PC-9 (cell line): ENCODE results near the gene SCGB1D2. TPM values are rescaled to one million over a fixed set of nuclear protein-coding genes. Genes with fewer than 3 reads are reported as not detected.
A peak's percentile ranks its signal among the peaks of the same experiment; 100 is the strongest.

Source experiments
- BruUV-seq: library from RNA; stranded (reverse); fragments of 400-500 nt; replicated peaks from 2 replicates; lab custom pipeline; 2021; lab: Mats Ljungman, UMichigan
- CTCF ChIA-PET: fragments of 300-600 bp; sonication (Branson Sonifier 250); formaldehyde crosslinking; loops from one replicate; lab custom pipeline; 2022; ENCODE audit warnings: antibody characterized with exemption; lab: Charles Lee
- POLR2A ChIA-PET: fragments of 300-600 bp; sonication (Branson Sonifier 250); formaldehyde crosslinking; loops from one replicate; lab custom pipeline; 2022; ENCODE audit warnings: antibody characterized with exemption; ENCODE audit not compliant: unreplicated experiment; lab: Charles Lee
- DNase-seq, 2 experiments: peaks; one replicate each; pipeline versions ENCODE4 v3.0.0 to v3.0.0-alpha.2; 2015 to 2022; ENCODE audit warnings: mixed read lengths in 1 of 2
- H2AFZ ChIP-seq: fragments of 200-600 bp; sonication (generic); 2 replicates; pipeline ENCODE4 v1.8.1; 2017; ENCODE audit warnings: antibody characterized with exemption
- H3F3A ChIP-seq: fragments of 200-600 bp; sonication (generic); 2 replicates; pipeline ENCODE4 v1.8.1; 2017; ENCODE audit warnings: antibody characterized with exemption, mild to moderate bottlenecking, low read depth; ENCODE audit not compliant: insufficient read depth
- H3K27ac ChIP-seq: fragments of 200-600 bp; sonication (generic); 2 replicates; pipeline ENCODE4 v1.6.1; 2016; ENCODE audit warnings: mixed run types
- H3K27me3 ChIP-seq: fragments of 200-600 bp; sonication (generic); 2 replicates; pipeline ENCODE4 v1.6.1; 2016; ENCODE audit warnings: low read depth, mixed run types; ENCODE audit not compliant: insufficient read depth
- H3K36me3 ChIP-seq: fragments of 200-600 bp; sonication (generic); 2 replicates; pipeline ENCODE4 v1.6.1; 2016; ENCODE audit warnings: low read depth, mixed run types
- H3K4me1 ChIP-seq: fragments of 200-600 bp; sonication (generic); replicated peaks from 2 replicates; pipeline ENCODE4 v1.6.1; 2016; ENCODE audit warnings: mixed run types; ENCODE audit not compliant: insufficient read depth
- H3K4me2 ChIP-seq: fragments of 200-600 bp; sonication (generic); 2 replicates; pipeline ENCODE4 v1.6.1; 2017; ENCODE audit warnings: mixed run types
- H3K4me3 ChIP-seq: fragments of 200-600 bp; sonication (generic); 2 replicates; pipeline ENCODE4 v1.6.1; 2016; ENCODE audit warnings: mixed run types
- H3K79me2 ChIP-seq: fragments of 200-600 bp; sonication (generic); 2 replicates; pipeline ENCODE4 v1.6.1; 2017; ENCODE audit warnings: low read depth, mixed run types
- H3K9me2 ChIP-seq: fragments of 200-600 bp; sonication (generic); 2 replicates; pipeline ENCODE4 v1.8.1; 2017; ENCODE audit warnings: mild to moderate bottlenecking; ENCODE audit not compliant: insufficient read depth
- H3K9me3 ChIP-seq: fragments of 200-600 bp; sonication (generic); 2 replicates; pipeline ENCODE4 v1.8.1; 2016; ENCODE audit warnings: low read depth; ENCODE audit not compliant: insufficient read depth
- H4K20me1 ChIP-seq: fragments of 200-600 bp; sonication (generic); 2 replicates; pipeline ENCODE4 v1.8.1; 2017; ENCODE audit not compliant: insufficient read depth
- EZH2 ChIP-seq: fragments of 200-600 bp; sonication (generic); IDR thresholded peaks from 2 replicates; pipeline ENCODE4 v1.8.0; 2017; ENCODE audit warnings: antibody characterized with exemption, low read depth
- intact Hi-C: fragments of 100-400 bp; cut with micrococcal nuclease; formaldehyde crosslinking; loops from one replicate; pipeline ENCODE4 v1.10.0; 2022; ENCODE audit not compliant: unreplicated experiment
- total RNA-seq: library from RNA; stranded (reverse); gene quantifications from 2 replicates; pipeline ENCODE4 v1.2.3, GENCODE V29; 2021
- TF ChIP-seq, protein P1 (sequence below): fragments of 200-600 bp; sonication (generic); conservative IDR thresholded peaks from 2 replicates; pipeline ENCODE4 v1.6.1; 2017; ENCODE audit warnings: mixed run types, antibody characterized with exemption, mild to moderate bottlenecking, moderate library complexity

The SCGB1D2 gene
- total RNA-seq, 1 experiment from 2014 or later, result not detected

GRCh38 chr11:62233730-62234129 lies 8.3 kb upstream of the SCGB1D2 start:
- no peaks in the 10 kb centered on the region for H3F3A ChIP-seq
- ChIA-PET CTCF (interaction anchor here (0.6 kb wide), 1 partner anchor 108 kb away, joined by 11 read pairs; no protein-coding TSS in a partner anchor), POLR2A (no interaction called here)
- DNase-seq, result no peak
- no peaks in the 10 kb centered on the region for H3K9me2 ChIP-seq
- no peak overlapping the region for H3K4me3 ChIP-seq
- H4K20me1 ChIP-seq, result no peaks in the 10 kb centered on the region
- no peak overlapping the region for H3K27ac ChIP-seq
- no peak for TF ChIP-seq EZH2
- TF ChIP-seq, protein P1, sequence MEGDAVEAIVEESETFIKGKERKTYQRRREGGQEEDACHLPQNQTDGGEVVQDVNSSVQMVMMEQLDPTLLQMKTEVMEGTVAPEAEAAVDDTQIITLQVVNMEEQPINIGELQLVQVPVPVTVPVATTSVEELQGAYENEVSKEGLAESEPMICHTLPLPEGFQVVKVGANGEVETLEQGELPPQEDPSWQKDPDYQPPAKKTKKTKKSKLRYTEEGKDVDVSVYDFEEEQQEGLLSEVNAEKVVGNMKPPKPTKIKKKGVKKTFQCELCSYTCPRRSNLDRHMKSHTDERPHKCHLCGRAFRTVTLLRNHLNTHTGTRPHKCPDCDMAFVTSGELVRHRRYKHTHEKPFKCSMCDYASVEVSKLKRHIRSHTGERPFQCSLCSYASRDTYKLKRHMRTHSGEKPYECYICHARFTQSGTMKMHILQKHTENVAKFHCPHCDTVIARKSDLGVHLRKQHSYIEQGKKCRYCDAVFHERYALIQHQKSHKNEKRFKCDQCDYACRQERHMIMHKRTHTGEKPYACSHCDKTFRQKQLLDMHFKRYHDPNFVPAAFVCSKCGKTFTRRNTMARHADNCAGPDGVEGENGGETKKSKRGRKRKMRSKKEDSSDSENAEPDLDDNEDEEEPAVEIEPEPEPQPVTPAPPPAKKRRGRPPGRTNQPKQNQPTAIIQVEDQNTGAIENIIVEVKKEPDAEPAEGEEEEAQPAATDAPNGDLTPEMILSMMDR, result peak; percentile 29; the same call in 1 of the 2 replicates
- no peak overlapping the region for H3K4me2 ChIP-seq
- BruUV-seq, result no TSS peak
- H3K36me3 ChIP-seq, result no peaks in the 10 kb centered on the region
- H2AFZ ChIP-seq, result no peak overlapping the region
- no peaks in the 10 kb centered on the region for H3K79me2 ChIP-seq
- intact Hi-C loops, result no loop called here
- no peaks in the 10 kb centered on the region for H3K9me3 ChIP-seq
- H3K27me3 ChIP-seq, result peaks cover 74% of the 10 kb centered on the region
- H3K4me1 ChIP-seq, result no peaks in the 10 kb centered on the region

- Histone ChIP-seq H3K9me3 (no peaks in the 10 kb centered on the region), H3K4me1 (no peaks in the 10 kb centered on the region), H3K4me3 (no peak overlapping the region), H3K27ac (no peak overlapping the region), H3K36me3 (no peaks in the 10 kb centered on the region), H3K4me2 (no peak overlapping the region), H4K20me1 (no peaks in the 10 kb centered on the region), H2AFZ (no peak overlapping the region), H3F3A (no peaks in the 10 kb centered on the region), H3K9me2 (no peaks in the 10 kb centered on the region), H3K27me3 (peaks cover 64% of the 10 kb centered on the region), H3K79me2 (no peaks in the 10 kb centered on the region)
- no peak for TF ChIP-seq EZH2
- TF ChIP-seq, protein P1, result no peak
- no peak for DNase-seq
- intact Hi-C loops, result no loop called here
- BruUV-seq, result no TSS peak
- ChIA-PET POLR2A (no interaction called here), CTCF (no interaction called here)
Measured at GRCh38 chr11:62236187-62236586, 5.9 kb upstream of the SCGB1D2 start.

GRCh38 chr11:62237499-62237898 lies 4.5 kb upstream of the SCGB1D2 start:
- intact Hi-C loops, result no loop called here
- no peaks in the 10 kb centered on the region for H4K20me1 ChIP-seq
- no peak overlapping the region for H3K4me2 ChIP-seq
- BruUV-seq, result no TSS peak
- H3K79me2 ChIP-seq, result no peaks in the 10 kb centered on the region
- no peak for DNase-seq
- no peak overlapping the region for H2AFZ ChIP-seq
- no peak overlapping the region for H3K4me3 ChIP-seq
- no peaks in the 10 kb centered on the region for H3F3A ChIP-seq
- ChIA-PET POLR2A (no interaction called here), CTCF (no interaction called here)
- H3K27ac ChIP-seq, result no peak overlapping the region
- H3K27me3 ChIP-seq, result peaks cover 52% of the 10 kb centered on the region
- H3K9me3 ChIP-seq, result no peaks in the 10 kb centered on the region
- H3K4me1 ChIP-seq, result no peaks in the 10 kb centered on the region
- TF ChIP-seq, protein P1, result no peak
- TF ChIP-seq EZH2, result no peak
- H3K9me2 ChIP-seq, result no peaks in the 10 kb centered on the region
- H3K36me3 ChIP-seq, result no peaks in the 10 kb centered on the region
